Kidney (tissue), 14 donors: ENCODE measurements around the gene SHFL. TPM values are rescaled to one million over a fixed set of nuclear protein-coding genes. Genes with fewer than 3 reads are reported as not detected.
A peak's percentile ranks its signal among the peaks of the same experiment; 100 is the strongest.

Experiments
- DNase-seq, 5 donors: peaks; one replicate each; pipeline ENCODE4 v3.0.0-alpha.2; 2013 to 2020
- FAIRE-seq: peaks from 2 replicates; lab custom pipeline; 2012; peaks lifted over from hg19 to GRCh38; lab: Jason Lieb, UNC
- H3K27ac ChIP-seq, 2 donors: one replicate each; pipeline ENCODE4 v1.7.0; 2013; ENCODE audit warnings: low read depth in 2 of 2, low read length in 2 of 2, inconsistent platforms in 1 of 2
- H3K27me3 ChIP-seq: one replicate; pipeline ENCODE4 v1.7.1; 2013; ENCODE audit warnings: low read length, inconsistent platforms; ENCODE audit not compliant: control insufficient read depth, insufficient read depth
- H3K36me3 ChIP-seq, 3 donors: one replicate each; pipeline versions ENCODE4 v1.7.0 to v1.7.1; 2013; ENCODE audit warnings: low read length in 3 of 3, control low read depth in 1 of 3, inconsistent platforms in 1 of 3; ENCODE audit not compliant: insufficient read depth in 3 of 3, control insufficient read depth in 2 of 3
- H3K4me1 ChIP-seq, 3 donors: one replicate each; pipeline versions ENCODE4 v1.7.0 to v1.7.1; 2013; ENCODE audit warnings: low read length in 3 of 3, inconsistent platforms in 1 of 3, low read depth in 1 of 3; ENCODE audit not compliant: control insufficient read depth in 2 of 3, insufficient read depth in 2 of 3
- H3K4me3 ChIP-seq, 3 donors: one replicate each; pipeline versions ENCODE4 v1.7.0 to v1.8.1; 2013; ENCODE audit warnings: low read length in 3 of 3, control low read depth in 1 of 3, inconsistent platforms in 1 of 3
- H3K9ac ChIP-seq, 3 donors: one replicate each; pipeline versions ENCODE4 v1.7.0 to v1.7.1; 2013; ENCODE audit warnings: low read length in 3 of 3, control low read depth in 1 of 3, inconsistent platforms in 1 of 3
- H3K9me3 ChIP-seq, 3 donors: one replicate each; pipeline versions ENCODE4 v1.7.0 to v1.7.1; 2013; ENCODE audit warnings: low read length in 3 of 3, control low read depth in 1 of 3, inconsistent platforms in 1 of 3; ENCODE audit not compliant: control insufficient read depth in 2 of 3, insufficient read depth in 1 of 3
- CTCF ChIP-seq: IDR thresholded peaks from 3 replicates; pipeline ENCODE4 v1.5.1; 2012; ENCODE audit warnings: mild to moderate bottlenecking, moderate library complexity, borderline replicate concordance; ENCODE audit not compliant: insufficient read depth; ENCODE audit errors: extremely low read depth
- intact Hi-C: fragments of 100-400 bp; cut with DNase I; formaldehyde crosslinking; loops from one replicate; pipeline ENCODE4 v1.11.1; 2022
- polyA plus RNA-seq: library from polyadenylated mRNA; stranded (reverse); fragments of 350-450 nt; fragmentation: Illumina TruSeq; extraction: RNeasy Lipid Tissue Mini Kit (QIAGEN cat#74804); gene quantifications from one replicate; pipeline ENCODE4 v1.2.3, GENCODE V29; 2014; ENCODE audit warnings: low read depth, low replicate concordance; ENCODE audit not compliant: insufficient read depth
- total RNA-seq: library from RNA; stranded (reverse); fragmentation: NEBNext Ultra II Directional; extraction: Animal tissue kit (Norgen Biotek cat#: 25700); gene quantifications from one replicate; pipeline ENCODE4 v1.2.1, GENCODE V29; 2021
- donor health status: control.
- donor health status: control.
- donor health status: control.
- donor health status: control.
- donor health status: control.
- donor health status: DM: yes; HTN: yes; CAD: no.
- donor health status: Normal renal cell carcinoma (clear cell type).

The SHFL gene
- total and polyA plus RNA-seq, 2 donors from 2014 or later: 36.4 to 42.5 TPM

GRCh38 chr19:10133596-10133995, 47.5 kb downstream of the SHFL start:
- no peak for FAIRE-seq
- Histone ChIP-seq H3K27me3 (no peaks in the 10 kb centered on the region), H3K36me3 (peaks cover 0 to 20% (median 2%) of the 10 kb centered on the region in 3 donors), H3K9me3 (no peaks in the 10 kb centered on the region), H3K27ac (no peak overlapping the region), H3K4me3 (no peak overlapping the region), H3K4me1 (no peaks in the 10 kb centered on the region), H3K9ac (no peak overlapping the region)
- intact Hi-C loops: no loop called here
- no peak for DNase-seq
- no peak for TF ChIP-seq CTCF

- peaks cover 0 to 20% (median 2%) of the 10 kb centered on the region in 3 donors for H3K36me3 ChIP-seq
- no peaks in the 10 kb centered on the region for H3K4me1 ChIP-seq
- no peak overlapping the region for H3K27ac ChIP-seq
- H3K9me3 ChIP-seq: no peaks in the 10 kb centered on the region
- TF ChIP-seq CTCF: no peak
- no peaks in the 10 kb centered on the region for H3K27me3 ChIP-seq
- intact Hi-C loops: no loop called here
- DNase-seq (no peak), FAIRE-seq (no peak)
- H3K9ac ChIP-seq: no peak overlapping the region
- no peak overlapping the region for H3K4me3 ChIP-seq
These were observed 47.9 kb downstream of the SHFL start for GRCh38 chr19:10134040-10134439.

DNA sequence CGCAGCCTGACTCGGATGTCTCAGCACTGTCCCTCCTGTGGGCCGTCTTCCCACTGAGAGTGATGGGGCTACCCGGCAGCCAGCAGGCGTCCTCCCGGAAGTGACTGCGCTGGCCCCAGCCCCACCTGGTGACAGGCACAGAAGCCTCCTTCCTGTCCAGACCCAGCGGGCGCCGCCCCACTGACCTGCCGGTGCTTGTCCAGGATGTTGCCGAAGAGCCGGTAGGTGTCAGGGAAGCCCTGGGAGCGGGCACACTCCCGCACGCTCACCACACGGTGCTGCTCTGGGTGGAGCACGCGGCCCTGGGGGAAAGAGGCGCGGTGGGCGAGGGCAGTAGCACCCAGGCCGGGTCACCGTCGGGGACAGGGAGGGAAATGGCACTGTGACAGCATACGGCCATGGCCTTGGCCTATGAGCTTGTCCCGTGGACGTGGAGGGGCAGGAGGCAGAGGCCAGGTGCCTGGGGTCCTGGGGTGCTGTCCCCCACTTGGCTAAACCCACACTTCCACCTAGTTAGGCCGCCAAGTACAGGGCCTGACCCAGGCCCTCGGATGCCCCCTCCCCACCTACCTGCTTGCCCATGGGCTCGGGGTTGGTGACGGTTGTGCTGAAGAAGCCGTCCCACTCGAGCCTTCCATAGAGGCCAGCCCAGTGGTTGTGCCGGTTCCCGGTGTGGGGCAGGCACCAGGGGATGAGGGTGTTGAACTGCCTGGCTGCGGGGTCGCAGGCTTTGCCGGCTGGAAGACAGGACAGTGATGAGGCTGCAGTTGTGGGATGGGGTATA, 49.6 kb downstream of the SHFL start:
- H3K36me3 ChIP-seq: peaks cover 0 to 20% (median 2%) of the 10 kb centered on the region in 3 donors
- H3K9me3 ChIP-seq: no peaks in the 10 kb centered on the region
- no peak overlapping the region for H3K4me3 ChIP-seq
- no peak overlapping the region for H3K9ac ChIP-seq
- DNase-seq: peak in 1 of 5 donors; percentile 79
- intact Hi-C loops: no loop called here
- no peak overlapping the region for H3K27ac ChIP-seq
- no peaks in the 10 kb centered on the region for H3K27me3 ChIP-seq
- H3K4me1 ChIP-seq: no peaks in the 10 kb centered on the region
- no peak for FAIRE-seq
- TF ChIP-seq CTCF: no peak
